Measurements from ENCODE around the gene TMTC3.

DNA sequence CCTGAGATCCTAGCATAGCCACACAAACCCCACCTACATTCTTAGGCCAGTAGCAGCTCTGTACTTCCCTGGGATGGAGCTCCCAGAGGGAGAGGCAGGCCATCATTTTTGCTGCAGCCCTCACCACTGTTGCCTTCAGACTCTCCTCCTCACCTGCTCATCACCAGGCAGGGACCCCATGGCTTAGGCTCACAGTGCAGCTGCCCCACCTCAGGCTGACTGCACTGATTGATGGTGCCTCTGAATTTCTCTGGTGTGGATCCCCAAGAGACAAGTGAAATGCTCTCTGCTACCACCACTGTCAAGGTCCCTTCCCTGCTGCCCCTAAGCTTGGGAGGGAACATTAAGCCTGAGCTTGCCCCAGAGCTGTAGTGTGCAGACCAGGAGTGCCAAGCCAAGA is 76.2 kb downstream of the TMTC3 start:
- TF ChIP-seq, protein P1, sequence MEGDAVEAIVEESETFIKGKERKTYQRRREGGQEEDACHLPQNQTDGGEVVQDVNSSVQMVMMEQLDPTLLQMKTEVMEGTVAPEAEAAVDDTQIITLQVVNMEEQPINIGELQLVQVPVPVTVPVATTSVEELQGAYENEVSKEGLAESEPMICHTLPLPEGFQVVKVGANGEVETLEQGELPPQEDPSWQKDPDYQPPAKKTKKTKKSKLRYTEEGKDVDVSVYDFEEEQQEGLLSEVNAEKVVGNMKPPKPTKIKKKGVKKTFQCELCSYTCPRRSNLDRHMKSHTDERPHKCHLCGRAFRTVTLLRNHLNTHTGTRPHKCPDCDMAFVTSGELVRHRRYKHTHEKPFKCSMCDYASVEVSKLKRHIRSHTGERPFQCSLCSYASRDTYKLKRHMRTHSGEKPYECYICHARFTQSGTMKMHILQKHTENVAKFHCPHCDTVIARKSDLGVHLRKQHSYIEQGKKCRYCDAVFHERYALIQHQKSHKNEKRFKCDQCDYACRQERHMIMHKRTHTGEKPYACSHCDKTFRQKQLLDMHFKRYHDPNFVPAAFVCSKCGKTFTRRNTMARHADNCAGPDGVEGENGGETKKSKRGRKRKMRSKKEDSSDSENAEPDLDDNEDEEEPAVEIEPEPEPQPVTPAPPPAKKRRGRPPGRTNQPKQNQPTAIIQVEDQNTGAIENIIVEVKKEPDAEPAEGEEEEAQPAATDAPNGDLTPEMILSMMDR (IDR thresholded peaks at IDR 0.05; ENCODE audit: insufficient read depth, low read length, poor library complexity, severe bottlenecking): no peak
- no peak for TF ChIP-seq EZH2phosphoT487 (conservative IDR thresholded peaks at IDR 0.05; ENCODE audit: low read length)

Measured in SU-DHL-6 (cell line).